GM10847 (cell line): ENCODE data around the gene TBX6.

Source experiments
- POLR2A ChIP-seq: IDR thresholded peaks from 2 replicates; pipeline ENCODE4 v1.6.1; 2011; ENCODE audit not compliant: insufficient read length; ENCODE audit errors: extremely low read depth

The TBX6 gene

DNA sequence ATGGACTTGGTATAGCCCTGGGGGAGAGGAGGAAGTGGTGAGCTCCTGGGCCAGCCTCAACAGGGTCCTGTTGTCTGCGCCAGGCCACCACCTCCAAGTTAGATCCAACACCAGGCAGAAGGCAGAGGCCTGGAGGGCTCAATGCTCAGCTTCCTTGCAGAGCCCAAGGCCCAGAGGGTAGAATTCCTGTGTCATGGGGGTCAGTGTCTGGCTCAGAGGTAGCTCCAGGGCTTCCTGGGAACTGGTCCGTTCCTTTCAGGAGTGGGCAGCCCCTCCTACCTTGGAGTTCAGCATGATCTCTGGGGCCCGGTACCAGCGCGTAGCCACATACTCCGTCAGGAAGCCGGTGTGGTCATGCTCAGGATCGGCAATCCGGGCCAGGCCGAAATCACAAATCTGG is 26.0 kb upstream of the TBX6 start:
- no peak for TF ChIP-seq POLR2A

DNA sequence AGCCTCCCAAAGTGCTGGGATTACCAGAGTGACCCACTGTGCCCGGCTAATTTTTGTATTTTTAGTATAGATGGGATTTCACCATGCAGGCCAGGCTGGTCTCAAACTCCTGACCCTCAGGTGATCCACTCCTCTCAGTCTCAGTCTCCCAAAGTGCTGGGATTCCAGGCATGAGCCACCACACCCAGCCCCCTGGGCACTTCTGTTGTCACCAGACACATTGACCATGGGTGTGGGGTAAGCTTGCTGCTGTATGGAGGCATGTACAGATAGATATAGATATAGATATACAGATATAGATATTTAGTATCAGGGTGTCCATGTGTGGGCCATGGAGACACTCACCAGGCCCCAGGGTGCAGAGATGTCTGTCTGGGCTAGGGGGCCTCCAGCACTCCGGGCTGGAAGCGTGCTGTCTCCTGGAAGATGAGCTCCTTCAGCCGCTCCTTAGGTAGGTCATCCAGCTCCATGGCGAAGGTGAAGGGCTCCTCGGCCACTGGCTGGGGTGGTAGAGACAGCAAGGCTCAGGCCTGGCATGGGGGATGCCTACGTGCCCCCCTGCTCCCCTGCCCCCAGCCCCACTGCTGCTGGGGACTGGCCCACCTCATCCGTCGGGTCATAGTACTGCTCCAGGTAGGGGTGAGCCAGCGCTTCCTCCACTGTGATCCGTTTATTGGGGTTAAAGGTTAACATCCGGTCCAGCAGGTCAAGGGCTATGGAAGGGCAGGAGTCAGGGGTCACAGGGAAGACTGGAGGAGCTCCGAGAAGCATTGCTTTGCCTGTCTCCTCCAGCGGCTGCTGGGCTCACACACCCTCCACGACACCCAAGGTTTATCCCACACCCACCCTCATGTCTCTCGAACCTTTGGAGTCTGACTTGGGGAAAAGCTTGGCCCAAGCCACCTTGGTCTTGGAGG is 24.8 kb upstream of the TBX6 start:
- TF ChIP-seq POLR2A, result no peak

DNA sequence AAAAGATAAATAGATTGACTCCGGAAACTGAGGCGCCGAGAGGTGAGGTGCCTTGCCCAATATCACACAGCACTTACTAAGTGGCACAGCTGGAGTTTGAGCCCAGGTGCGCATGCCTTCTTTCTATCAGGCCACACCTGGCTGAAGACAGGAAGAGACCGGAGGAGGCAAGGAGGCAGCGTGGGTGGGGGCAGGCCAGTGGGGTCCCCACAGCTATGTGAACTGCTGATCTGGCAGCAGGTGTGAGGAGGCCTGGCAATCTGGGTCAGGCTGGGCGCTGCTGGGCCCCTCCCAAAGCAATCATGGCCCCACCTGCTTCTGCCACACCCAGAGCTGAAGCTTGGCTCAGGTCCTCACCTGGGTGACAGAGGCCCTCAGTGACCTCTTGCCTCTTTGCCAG is 23.5 kb upstream of the TBX6 start:
- no peak for TF ChIP-seq POLR2A

DNA sequence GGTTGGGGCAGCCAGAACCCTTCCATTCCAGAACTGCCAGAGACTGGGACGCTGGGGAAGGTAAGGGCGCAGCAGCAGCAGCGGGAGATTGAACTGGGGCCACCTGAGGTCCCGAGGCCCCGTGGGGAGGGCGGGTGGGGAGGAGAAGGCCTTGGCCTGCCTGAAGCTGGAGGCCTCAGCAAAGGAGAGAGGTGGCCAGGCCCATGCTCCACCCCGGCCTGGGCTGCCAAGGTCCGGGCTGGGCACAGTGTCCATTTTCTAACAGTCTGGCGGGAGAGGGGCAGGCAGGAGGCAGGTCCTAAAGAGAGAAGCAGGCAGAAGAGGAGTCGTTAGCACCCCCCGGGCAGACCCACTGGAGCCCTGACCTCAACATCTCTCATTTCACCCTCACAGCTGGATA is 22.7 kb upstream of the TBX6 start:
- no peak for TF ChIP-seq POLR2A

DNA sequence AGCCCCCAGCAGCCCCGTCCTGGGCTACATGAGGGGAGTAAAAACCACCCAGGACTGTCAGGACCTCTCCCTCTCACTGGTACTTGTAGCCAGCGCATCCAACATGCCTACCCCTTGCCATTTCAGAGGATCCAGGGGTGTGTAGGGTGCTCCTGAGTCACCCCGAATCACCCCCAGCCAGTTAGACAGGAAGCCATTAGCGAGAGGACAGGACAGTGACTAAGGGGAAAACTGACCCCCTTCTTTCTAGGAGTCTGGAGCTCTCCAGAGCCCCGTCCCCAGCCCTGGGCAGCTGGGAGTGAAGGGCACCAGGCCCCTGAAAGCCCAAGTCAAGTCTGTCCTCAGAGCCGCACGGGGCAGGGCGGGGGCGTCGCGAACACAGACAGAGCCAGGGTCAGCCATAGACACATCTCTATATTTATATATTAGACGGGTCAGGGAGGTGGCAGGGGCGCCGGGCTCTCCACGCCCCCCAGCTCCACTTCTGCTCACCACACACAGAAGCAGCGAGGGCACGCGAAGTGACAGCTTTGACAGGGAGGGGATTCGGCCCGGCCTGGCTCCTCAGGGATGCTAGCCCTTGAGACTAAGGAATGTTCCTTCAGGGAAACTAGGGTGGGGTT is 22.1 kb upstream of the TBX6 start:
- TF ChIP-seq POLR2A, result no peak

DNA sequence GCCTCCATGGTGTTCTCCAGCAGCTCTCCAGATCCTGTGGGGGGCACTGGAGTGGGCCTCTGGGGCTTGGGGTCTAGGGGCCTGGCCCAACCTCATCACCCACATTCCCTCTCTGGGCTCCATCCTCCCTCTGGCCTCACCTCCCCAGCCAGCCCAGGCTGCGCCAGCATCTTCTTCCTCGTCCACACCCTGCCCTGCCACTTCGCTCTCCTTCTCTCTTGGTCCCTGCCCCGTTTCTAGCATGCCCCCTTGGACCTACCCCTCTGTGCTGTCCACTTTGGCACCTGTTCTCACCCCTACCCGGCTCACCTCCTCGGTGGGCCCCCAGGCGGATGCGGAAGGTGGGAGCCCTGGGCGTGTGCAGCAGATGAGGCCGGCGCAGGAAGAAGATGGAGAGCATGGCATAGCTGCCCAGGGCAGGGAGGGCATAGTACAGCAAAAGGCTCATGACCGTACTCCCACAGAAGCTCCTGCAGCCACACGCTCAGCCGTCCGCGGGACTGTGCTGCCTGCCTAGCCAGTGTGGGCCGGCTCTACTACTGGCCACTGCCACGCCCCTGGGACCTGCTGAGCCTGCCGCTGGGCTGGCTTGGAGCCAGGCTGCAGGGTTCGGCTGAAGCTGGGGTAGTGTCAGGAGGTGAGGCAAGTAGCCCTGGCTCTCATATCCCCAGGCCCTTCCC is 21.4 kb upstream of the TBX6 start, which contains the start of gene GDPD3:
GDPD3 (minus strand) TSS at position 507 of the 680 bp plus-strand sequence; CDS start at position 448, 59 bp downstream.
- no peak for TF ChIP-seq POLR2A

DNA sequence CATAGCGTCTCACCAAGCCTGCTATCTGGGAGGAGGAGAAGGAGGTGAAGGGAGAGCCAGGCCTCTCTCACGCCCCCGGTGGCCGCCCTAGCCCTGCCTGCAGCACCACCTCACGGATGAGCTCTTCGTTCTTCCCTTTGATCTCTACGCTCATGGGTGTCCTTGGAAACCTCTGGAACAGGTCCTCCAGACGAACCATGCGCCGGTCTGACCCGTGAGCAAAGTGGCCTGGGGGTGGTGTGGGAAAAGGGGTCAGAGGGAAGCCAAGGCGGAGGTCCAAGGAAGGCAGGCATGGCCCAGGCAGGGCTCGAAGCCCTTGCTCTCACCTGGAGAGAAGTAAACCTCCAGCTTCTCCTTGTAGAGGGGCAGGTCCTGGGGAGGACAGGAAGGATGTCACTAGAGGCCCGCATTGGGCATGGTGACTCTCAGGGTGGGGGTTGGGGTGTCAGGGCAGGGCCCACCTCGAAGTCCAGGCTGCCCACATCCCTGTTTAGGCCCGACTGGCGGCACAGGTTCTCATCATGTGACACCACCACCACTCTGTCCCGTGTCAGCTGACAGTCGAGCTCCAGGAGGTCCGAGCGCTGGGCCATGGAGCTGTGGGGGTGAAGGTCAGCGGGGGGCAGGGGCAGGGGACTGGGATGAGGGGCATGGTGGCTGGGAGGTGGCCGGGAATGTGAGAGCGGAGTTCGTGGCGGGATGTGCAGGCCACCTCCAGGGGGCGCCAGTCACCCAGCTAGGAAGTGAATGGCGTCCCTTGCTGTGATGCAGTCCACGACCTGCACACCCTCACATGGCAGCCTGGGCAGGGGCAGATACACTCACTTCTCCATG is 20.7 kb upstream of the TBX6 start:
- no peak for TF ChIP-seq POLR2A

DNA sequence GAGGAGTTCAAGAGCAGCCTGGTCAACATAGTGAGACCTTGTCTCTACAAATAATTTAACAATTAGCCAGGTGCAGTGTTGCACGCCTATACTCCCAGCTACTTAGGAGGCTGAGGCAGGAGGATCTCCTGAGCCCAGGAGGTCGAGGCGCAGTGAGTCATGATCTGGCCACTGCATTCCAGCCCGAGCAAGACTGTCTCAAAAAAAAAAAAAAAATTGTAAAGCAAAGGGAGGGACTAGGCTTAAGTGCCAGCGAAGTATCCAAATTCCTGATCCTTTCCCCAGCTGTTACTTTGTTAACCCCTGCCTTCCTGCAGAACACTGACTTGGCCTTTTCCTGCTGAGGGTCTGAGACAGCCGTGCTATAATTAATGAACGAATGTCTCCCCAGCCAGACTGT is 18.9 kb upstream of the TBX6 start:
- TF ChIP-seq POLR2A, result no peak

DNA sequence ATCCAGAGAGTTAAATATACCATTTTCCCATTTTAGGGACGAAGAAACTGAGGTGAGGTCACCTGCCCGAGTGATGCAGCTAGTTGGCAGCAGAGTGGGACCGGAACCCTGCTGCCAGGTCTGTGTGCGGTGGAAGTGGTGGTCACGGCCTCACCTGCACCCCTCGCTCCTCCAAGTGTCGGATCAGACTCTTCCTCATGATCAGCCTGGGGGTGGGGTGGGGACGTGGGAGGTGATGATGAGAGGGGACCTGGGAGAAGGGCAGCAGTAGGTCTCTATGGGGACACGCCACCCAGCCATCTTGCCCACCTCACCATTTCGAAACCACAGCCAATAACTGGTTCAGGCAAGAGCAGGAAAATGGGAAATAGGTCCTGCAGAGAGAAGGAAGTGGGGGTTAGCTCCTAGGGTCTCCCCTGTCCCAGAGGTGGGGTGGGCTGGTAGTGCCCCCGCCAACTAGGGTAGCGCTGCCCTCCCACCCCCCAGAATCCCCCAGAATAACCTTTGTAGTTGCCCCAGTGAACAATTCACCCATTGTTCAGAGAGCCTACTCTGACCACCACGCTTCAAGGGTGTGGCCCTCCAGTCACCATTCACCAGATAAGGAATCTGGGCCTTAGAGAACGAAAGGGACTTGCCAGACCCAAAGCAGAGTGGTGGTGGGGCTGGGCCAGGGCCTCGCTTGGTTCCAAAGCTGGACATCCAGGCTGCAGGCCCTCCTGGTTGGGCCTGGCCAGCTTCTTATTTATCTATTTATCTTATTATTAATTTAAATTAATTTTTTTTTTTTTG is 16.5 kb upstream of the TBX6 start:
- no peak for TF ChIP-seq POLR2A

DNA sequence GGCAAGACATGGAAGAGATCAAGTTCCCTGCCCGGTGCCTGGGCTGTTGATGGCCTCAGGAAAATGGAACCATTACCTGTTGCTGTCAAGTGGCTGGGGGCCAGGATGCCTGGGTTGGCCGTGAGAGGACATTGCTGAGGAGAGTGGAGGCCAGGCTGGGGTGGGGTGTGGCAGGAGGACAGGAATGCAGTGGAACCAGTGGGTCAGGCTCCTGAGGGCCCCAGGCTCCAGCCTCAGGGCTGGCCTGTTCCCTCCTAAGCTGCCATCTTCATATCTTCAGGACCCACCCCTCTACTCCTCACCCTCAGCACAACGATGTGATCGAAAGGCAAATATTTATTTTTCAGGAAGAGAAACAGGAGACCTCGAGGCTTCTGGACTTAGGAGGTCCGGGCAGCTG is 12.8 kb upstream of the TBX6 start:
- TF ChIP-seq POLR2A, result no peak

DNA sequence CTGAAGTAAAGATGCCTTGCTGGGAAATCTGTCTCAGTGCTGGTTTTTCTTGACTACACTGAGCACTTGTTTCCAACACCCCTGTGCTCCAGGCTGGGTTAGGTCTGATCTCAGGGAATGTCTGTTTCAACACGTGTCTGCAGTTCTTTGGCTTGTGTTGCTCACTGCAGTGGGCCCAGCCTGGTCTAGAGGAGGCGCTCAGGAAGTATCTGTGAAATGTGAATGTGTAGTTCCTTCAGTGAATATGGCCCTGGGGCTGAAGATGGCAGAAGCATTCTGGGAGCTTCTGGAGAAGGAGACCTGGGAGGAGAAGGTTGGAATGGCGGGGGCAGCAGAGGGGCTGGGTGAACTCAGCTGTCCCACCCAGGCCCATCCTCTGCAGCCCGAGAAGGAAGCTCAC is 12.4 kb upstream of the TBX6 start:
- no peak for TF ChIP-seq POLR2A

DNA sequence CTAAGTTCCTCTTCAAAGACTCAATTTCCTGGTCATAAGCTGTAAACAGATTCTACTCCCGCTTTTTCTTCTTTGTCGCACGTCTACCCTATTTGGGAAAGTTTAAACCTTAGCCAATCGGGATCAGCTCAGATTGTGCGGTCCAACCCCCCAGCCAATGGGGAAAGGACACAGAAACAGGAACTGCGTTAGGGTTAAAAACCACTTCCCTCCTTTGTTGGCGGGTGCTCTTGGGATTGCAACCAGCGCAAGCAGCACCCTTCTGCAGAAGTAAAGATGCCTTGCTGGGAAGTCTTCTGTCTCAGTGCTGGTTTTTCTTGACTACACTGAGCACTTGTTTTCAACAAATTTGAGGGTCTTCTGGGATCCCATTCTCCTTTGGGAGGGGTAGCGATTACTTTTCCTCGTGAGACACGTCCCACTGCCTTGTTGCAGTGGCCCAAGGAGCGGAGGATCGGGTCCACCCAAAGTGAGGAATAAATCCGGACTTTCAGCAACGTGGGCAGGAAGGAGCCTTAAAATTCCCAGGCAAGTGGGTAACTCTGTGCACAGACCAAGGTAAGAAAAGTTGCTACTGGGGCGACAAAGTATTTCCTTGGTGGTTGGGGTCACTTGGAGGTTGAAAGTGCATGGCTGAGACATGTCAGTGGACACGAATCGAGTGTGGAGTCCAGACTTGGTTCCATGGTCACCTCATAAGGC is 5.3 kb upstream of the TBX6 start:
- no peak for TF ChIP-seq POLR2A

DNA sequence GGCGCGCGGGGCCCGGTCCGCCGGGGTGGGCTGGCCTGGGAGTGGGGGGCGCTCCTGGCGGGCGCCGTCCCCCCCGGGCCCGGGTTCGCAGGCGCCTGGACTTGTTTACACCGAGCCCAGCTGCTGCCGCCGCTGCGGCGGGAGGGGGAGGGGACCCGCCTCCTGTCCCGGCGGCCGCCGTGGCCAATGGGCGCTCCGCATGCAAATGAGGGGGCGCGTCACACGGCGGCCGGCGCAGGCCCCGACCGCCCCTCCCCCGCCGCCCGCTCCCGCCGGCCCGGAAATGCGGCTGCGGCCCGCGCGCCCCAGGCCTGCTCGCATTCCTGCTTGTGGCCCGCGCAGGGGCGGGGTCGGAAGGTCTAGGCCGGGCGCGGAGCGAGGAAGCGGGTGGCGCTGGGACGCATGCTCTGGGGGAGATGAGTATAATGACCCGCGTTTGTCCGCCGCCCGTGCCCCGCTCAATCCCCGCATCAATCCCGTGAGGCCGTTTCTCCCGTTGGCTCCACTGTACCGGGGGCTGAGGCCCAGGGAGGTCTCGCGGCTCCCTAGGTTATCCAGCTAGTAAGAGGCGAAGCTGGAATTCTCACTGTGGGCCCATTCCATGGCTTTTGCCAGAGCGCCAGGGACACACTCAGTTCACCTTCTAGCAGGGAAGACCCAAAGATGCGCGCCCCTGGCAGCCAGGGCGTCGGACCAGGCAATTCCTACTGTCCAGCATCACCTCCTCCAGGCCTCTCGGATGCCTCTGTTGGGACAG is 4.6 kb upstream of the TBX6 start, which contains the start of gene YPEL3:
YPEL3 (minus strand) TSS at position 109 of the 757 bp plus-strand sequence. CDS start 731 bp downstream, outside the sequence.
- no peak for TF ChIP-seq POLR2A
